ENCODE data around the gene RPS15A.
"Not testable (repeated sequence)": the region's sequence is repeated elsewhere in the genome, so short reads cannot be mapped to it uniquely, and the experiment has no call there.

GRCh38 chr16:18740027-18740426 is 50.1 kb downstream of the RPS15A start:
- TF ChIP-seq CTCF, POLR2AphosphoS5, EP300 (IDR thresholded peaks at IDR 0.05): not testable (repeated sequence)

Data from esophagus muscularis mucosa (tissue), 4 donors.